ENCODE data around the gene TOMM40L.
"Not testable (repeated sequence)": the region's sequence is repeated elsewhere in the genome, so short reads cannot be mapped to it uniquely, and the experiment has no call there.

TOMM40L gene

DNA sequence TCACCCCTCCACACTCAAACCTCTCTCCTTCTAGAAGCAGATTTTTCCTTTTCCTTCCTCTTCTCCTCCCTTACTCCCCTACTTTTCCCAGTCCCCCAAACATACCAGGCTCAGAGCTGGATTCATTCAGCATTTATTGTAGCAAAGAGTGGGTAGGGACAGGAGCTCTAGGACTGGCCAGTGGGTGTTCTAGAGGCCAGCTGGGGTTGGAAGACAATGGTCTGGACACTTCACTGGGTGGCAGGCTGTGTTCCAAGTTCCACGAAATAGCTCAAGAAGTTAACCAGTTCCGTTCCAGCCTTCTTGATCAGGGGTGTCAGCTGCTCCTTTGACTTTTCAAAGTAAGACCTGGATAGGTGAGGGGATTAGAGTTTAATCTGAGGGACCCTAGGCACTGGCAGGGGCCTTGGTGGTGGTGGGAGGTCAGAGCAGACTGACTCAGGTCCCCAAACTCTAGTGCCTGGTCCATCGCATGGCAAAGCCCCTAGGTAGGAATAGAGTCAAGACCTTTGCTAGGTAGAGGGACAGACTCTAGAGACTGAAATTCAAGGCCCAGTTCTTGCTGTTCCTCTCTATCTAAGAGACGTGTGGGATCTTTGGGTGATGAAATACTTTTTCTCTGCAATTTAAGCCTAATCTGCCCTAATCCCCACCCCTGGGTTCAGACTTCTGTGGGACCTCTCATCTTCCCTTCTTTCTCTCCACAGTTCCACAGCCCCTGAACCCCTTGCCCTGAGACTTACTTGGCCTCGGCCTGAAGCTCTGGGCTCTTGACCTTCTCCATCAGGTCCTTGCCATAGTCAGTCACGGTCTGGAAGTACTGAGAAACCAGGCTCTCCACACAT lies 3.5 kb upstream of the TOMM40L start:
- no peak for DNase-seq (ENCODE audit: low read depth in 2 of 2)

- no peak for DNase-seq (ENCODE audit: low read depth in 2 of 2)
Observed at GRCh38 chr1:161223805-161224694, 1.8 kb upstream of the TOMM40L start.

- DNase-seq (ENCODE audit: low read depth in 2 of 2), result not testable (repeated sequence)
Observed at GRCh38 chr1:161224695-161225087, 1.2 kb upstream of the TOMM40L start.

GRCh38 chr1:161225178-161225533 lies 704 bp upstream of the TOMM40L start:
- no peak for DNase-seq (ENCODE audit: low read depth in 2 of 2)

DNA sequence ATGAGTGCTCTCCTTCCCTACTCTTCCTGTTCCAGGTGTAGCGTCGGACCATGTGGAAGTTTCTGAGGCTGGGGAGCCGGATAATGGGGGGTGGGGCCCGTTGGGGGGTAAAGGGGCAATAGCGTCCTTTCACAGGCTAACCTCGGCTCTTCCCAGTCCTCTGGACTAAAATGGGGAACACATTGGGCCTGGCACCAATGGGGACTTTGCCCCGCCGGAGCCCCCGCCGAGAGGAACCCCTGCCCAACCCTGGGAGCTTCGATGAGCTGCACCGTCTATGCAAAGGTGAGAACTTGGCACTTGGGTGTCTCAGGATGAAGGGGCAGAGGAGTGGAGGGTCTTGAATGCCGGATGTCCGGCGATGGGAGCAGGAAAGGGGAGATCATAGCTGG lies 456 bp downstream of the TOMM40L start:
- no peak for DNase-seq (ENCODE audit: low read depth in 2 of 2)

DNA sequence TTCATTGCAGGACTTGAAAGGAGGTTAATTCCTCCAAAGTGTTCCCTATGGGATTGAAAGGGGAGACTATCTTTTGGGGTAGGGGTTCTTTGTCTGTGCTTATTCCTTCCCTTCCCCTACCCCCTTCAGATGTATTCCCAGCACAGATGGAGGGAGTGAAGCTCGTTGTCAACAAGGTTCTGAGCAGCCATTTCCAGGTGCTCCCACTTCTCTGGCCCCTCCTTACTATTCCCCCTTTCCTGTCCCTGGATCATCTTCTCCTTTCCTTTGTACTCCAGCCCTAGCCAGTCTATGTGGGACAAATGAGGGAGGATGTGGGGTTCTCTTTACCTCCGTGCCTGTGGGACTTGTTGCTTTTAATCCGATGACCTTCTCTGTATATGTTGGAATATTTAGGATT lies 899 bp downstream of the TOMM40L start:
- no peak for DNase-seq (ENCODE audit: low read depth in 2 of 2)

DNA sequence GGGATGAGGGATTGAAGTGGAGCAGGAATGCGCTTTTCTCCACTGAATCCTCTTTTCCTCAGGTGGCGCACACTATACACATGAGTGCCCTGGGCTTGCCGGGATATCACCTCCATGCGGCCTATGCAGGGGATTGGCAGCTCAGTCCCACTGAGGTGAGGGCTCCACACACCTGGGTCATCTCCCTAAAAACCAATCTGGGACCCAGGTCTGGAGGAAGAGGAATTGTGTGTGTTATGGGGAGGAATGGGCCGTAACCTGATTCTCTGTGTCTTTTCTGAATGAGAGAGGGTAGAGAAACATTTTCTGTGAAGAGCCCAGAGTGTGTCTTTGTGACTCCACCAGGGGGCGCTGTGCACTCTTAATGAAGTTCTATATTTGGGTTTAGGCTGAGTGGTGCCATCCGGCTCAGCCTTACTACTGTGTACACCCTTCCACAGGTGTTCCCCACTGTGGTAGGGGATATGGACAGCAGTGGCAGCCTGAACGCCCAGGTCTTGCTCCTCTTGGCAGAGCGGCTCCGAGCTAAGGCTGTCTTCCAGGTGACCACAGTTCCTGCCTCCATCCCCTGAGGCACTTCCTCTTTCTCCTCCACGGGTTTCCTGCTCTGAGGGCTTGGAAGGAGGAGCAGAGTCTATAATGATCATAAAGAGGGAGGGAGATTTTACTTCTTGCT lies 1.5 kb downstream of the TOMM40L start:
- peak; percentile 79 to 89 for DNase-seq (ENCODE audit: low read depth in 2 of 2)

GRCh38 chr1:161228032-161228431 lies 2.2 kb downstream of the TOMM40L start:
- no peak for DNase-seq (ENCODE audit: low read depth in 2 of 2)

GRCh38 chr1:161229896-161230295 lies 4.0 kb downstream of the TOMM40L start:
- DNase-seq (ENCODE audit: low read depth in 2 of 2), result no peak

GRCh38 chr1:161230762-161231161 lies 4.9 kb downstream of the TOMM40L start:
- DNase-seq (ENCODE audit: low read depth in 2 of 2), result no peak

- DNase-seq (ENCODE audit: low read depth in 2 of 2), result no peak
Observed at GRCh38 chr1:161233102-161233501, 7.2 kb downstream of the TOMM40L start.

GRCh38 chr1:161235957-161236775 lies 10.3 kb downstream of the TOMM40L start:
- DNase-seq (ENCODE audit: low read depth in 2 of 2), result no peak

GRCh38 chr1:161238039-161238473 lies 12.2 kb downstream of the TOMM40L start, which contains the start of gene NR1I3:
Gene NR1I3 (minus strand): TSS chr1:161238203. CDS start chr1:161236565, 1,638 bp downstream.
- no peak for DNase-seq (ENCODE audit: low read depth in 2 of 2)

GRCh38 chr1:161241682-161242081 lies 15.8 kb downstream of the TOMM40L start:
- no peak for DNase-seq (ENCODE audit: low read depth in 2 of 2)

- DNase-seq (ENCODE audit: low read depth in 2 of 2), result no peak
Observed at GRCh38 chr1:161242313-161242712, 16.5 kb downstream of the TOMM40L start.

DNA sequence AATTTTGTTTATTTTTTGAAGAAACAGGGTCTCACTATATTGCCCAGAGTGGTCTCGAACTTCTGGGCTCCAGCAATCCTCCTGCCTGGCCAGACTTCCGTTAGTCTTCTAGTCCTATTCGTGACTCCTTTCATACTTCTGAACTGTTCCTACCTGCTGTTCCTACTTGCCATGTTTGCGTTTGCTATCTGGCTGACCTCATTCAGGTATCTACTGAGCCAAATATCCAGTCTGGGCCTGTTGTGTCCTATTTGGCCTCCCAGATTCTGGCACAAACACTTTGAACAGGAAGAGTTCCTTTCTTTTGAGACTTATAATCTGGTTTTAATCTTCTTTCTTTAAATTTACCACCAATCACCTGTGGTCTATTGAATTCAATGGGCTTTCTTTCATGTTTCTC lies 19.0 kb downstream of the TOMM40L start:
- DNase-seq (ENCODE audit: low read depth in 2 of 2), result no peak

DNA sequence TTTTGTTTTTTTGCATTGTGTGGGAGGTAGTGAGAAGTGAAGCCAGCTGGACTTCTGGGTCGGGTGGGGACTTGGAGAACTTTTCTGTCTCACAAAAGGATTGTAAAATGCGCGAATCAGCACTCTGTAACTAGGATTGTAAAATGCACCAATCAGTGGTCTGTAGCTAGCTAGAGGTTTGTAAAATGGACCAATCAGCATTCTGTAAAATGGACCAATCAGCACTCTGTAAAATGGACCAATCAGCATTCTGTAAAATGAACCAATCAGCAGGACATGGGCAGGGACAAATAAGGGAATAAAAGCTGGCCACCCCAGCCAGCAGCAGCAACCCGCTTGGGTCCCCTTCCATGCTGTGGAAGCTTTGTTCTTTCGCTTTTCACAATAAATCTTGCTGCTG lies 24.2 kb downstream of the TOMM40L start:
- not testable (repeated sequence) for DNase-seq (ENCODE audit: low read depth in 2 of 2)

- DNase-seq (ENCODE audit: low read depth in 2 of 2), result no peak
Observed at GRCh38 chr1:161250829-161251228, 25.0 kb downstream of the TOMM40L start.

GRCh38 chr1:161251579-161251978 lies 25.7 kb downstream of the TOMM40L start:
- DNase-seq (ENCODE audit: low read depth in 2 of 2), result no peak

DNA sequence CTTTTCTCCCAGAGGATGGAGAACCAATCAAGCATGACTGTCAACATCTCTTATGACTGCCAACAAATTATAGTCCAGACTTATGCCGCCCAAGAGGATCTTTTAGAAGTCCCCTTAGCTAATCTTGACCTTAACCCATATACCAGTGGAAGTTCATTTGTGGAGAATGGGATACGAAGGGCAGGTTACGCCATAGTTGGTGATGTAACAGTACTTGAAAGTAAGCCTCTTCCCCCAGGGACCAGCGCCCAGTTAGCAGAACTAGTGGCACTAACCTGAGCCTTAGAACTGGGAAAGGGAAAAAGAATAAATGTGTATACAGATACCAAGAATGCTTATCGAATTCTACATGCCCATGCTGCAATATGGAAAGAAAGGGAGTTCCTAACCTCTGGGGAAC lies 29.4 kb downstream of the TOMM40L start:
- DNase-seq (ENCODE audit: low read depth in 2 of 2), result not testable (repeated sequence)

GRCh38 chr1:161255955-161256520 lies 30.2 kb downstream of the TOMM40L start:
- DNase-seq (ENCODE audit: low read depth in 2 of 2), result not testable (repeated sequence)
